GM12878 (cell line): ENCODE measurements around the gene CFAP99. TPM values are rescaled to one million over a fixed set of nuclear protein-coding genes. Genes with fewer than 3 reads are reported as not detected.
A peak's percentile ranks its signal among the peaks of the same experiment; 100 is the strongest.

Experiments
- ATAC-seq: fragments of 200-7000 bp; cut with Tn5 transposase; 3 replicates; pipeline ENCODE4 v1.9.1; 2020; ENCODE audit warnings: mild to moderate bottlenecking, moderate library complexity
- BruUV-seq: library from RNA; stranded (reverse); fragments of 400-500 nt; replicated peaks from 2 replicates; lab custom pipeline; 2021; lab: Mats Ljungman, UMichigan
- CTCF ChIA-PET: fragments of 300-600 bp; sonication (Branson Sonifier 250); formaldehyde crosslinking; extraction: SDS; loops from one replicate; lab custom pipeline; 2021; ENCODE audit warnings: inconsistent platforms; lab: Yijun Ruan, JAX
- POLR2A ChIA-PET: fragments of 350-600 bp; formaldehyde crosslinking; extraction: SDS; loops from one replicate; lab custom pipeline; 2021; ENCODE audit warnings: inconsistent platforms; lab: Charles Lee
- RAD21 ChIA-PET: fragments of 300-600 bp; sonication (Branson Sonifier 250); formaldehyde crosslinking; loops from one replicate; lab custom pipeline; 2023; ENCODE audit warnings: antibody characterized with exemption; ENCODE audit not compliant: unreplicated experiment; lab: Charles Lee
- SMC1A ChIA-PET: fragments of 300-600 bp; sonication (Branson Sonifier 250); formaldehyde crosslinking; loops from one replicate; lab custom pipeline; 2023; ENCODE audit not compliant: unreplicated experiment, uncharacterized antibody; lab: Charles Lee
- DNase-seq: peaks from one replicate; pipeline ENCODE4 v3.0.0-alpha.2; 2011; ENCODE audit warnings: low read depth, low spot score
- FAIRE-seq: peaks from 3 replicates; lab custom pipeline; 2011; peaks lifted over from hg19 to GRCh38; lab: Jason Lieb, UNC
- H2AFZ ChIP-seq: 2 replicates; pipeline ENCODE4 v1.6.0; 2011; ENCODE audit warnings: low read depth, low read length, control low read depth; ENCODE audit not compliant: control insufficient read depth
- H3K27ac ChIP-seq: 2 replicates; pipeline ENCODE4 v1.5.1; 2011; ENCODE audit warnings: control low read depth; ENCODE audit not compliant: control insufficient read depth, insufficient read depth
- H3K27me3 ChIP-seq, 2 experiments: replicated peaks in 1 of 2; 2 replicates each; pipeline versions ENCODE4 v1.6.0 to v1.6.1; 2011; ENCODE audit warnings: low read length in 1 of 2; ENCODE audit not compliant: control insufficient read depth in 2 of 2, insufficient read depth in 2 of 2
- H3K36me3 ChIP-seq, 2 experiments: 2 replicates each; pipeline ENCODE4 v1.5.1; 2011; ENCODE audit warnings: low read length in 1 of 2; ENCODE audit not compliant: control insufficient read depth in 2 of 2, insufficient read depth in 2 of 2
- H3K4me1 ChIP-seq: 2 replicates; pipeline ENCODE4 v1.6.1; 2011; ENCODE audit warnings: mild to moderate bottlenecking, low read length, moderate library complexity, mixed read lengths; ENCODE audit not compliant: control insufficient read depth, insufficient read depth
- H3K4me2 ChIP-seq: 2 replicates; pipeline ENCODE4 v1.6.0; 2011; ENCODE audit warnings: control low read depth; ENCODE audit not compliant: control insufficient read depth, insufficient read depth
- H3K4me3 ChIP-seq: fragments of 200-600 bp; sonication (generic); 2 replicates; pipeline ENCODE4 v1.5.1; 2016
- H3K79me2 ChIP-seq: 2 replicates; pipeline ENCODE4 v1.6.0; 2011; ENCODE audit warnings: low read length; ENCODE audit not compliant: control insufficient read depth, insufficient read depth
- H3K9ac ChIP-seq: 2 replicates; pipeline ENCODE4 v1.8.0; 2011; ENCODE audit warnings: low read length, control low read depth, mixed read lengths; ENCODE audit not compliant: control insufficient read depth, insufficient read depth
- H3K9me3 ChIP-seq: replicated peaks from 3 replicates; pipeline ENCODE4 v1.5.1; 2011; ENCODE audit warnings: mild to moderate bottlenecking, low read length; ENCODE audit not compliant: control insufficient read depth, insufficient read depth
- H4K20me1 ChIP-seq: 2 replicates; pipeline ENCODE4 v1.6.0; 2011; ENCODE audit not compliant: control insufficient read depth, insufficient read depth
- ATF2 ChIP-seq: IDR thresholded peaks from 2 replicates; pipeline ENCODE4 v1.6.1; 2012; ENCODE audit warnings: low read length, inconsistent platforms
- CBX5 ChIP-seq: sonication (generic); IDR thresholded peaks from 2 replicates; pipeline ENCODE4 v1.6.1; 2016; ENCODE audit warnings: low read depth, moderate library complexity, mild to moderate bottlenecking, inconsistent platforms
- CREM ChIP-seq: IDR thresholded peaks from 2 replicates; pipeline ENCODE4 v1.6.1; 2014; ENCODE audit warnings: antibody characterized with exemption, low read depth
- DPF2 ChIP-seq: fragments of 450-650 bp; IDR thresholded peaks from 2 replicates; pipeline ENCODE4 v1.6.1; 2017; ENCODE audit warnings: mild to moderate bottlenecking
- EED ChIP-seq: sonication (generic); IDR thresholded peaks from 2 replicates; pipeline ENCODE4 v1.6.1; 2016; ENCODE audit warnings: antibody characterized with exemption, low read depth
- EGR1 ChIP-seq, 2 experiments: IDR thresholded peaks; 1 replicate in 1 of 2; 2 replicates in 1 of 2; pipeline ENCODE4 v1.6.1; 2011 to 2012; ENCODE audit warnings: low read depth in 2 of 2, low read length in 2 of 2, borderline replicate concordance in 1 of 2, mild to moderate bottlenecking in 1 of 2, moderate library complexity in 1 of 2
- ETV6 ChIP-seq, 2 experiments: fragments of 450-650 bp in 1 of 2; IDR thresholded peaks in 1 of 2; conservative IDR thresholded peaks in 1 of 2; 2 replicates each; pipeline ENCODE4 v1.6.1; 2014; ENCODE audit warnings: antibody characterized with exemption in 1 of 2, borderline replicate concordance in 1 of 2, low read depth in 1 of 2, mild to moderate bottlenecking in 1 of 2, moderate library complexity in 1 of 2
- IKZF1 ChIP-seq: fragments of 450-650 bp; conservative IDR thresholded peaks from 2 replicates; pipeline ENCODE4 v1.6.1; 2017; ENCODE audit warnings: antibody characterized with exemption, mild to moderate bottlenecking
- IRF4 ChIP-seq: IDR thresholded peaks from 2 replicates; pipeline ENCODE4 v1.6.1; 2011; ENCODE audit warnings: low read depth, low read length
- JUNB ChIP-seq: IDR thresholded peaks from 2 replicates; pipeline ENCODE4 v1.6.1; 2016; ENCODE audit warnings: antibody characterized with exemption, mild to moderate bottlenecking
- NFIC ChIP-seq: IDR thresholded peaks from 2 replicates; pipeline ENCODE4 v1.6.1; 2012; ENCODE audit warnings: low read depth, mild to moderate bottlenecking, inconsistent platforms, low read length, moderate library complexity
- POU2F2 ChIP-seq: IDR thresholded peaks from 3 replicates; pipeline ENCODE4 v1.6.1; 2011; ENCODE audit warnings: low read depth, mild to moderate bottlenecking, low read length, borderline replicate concordance
- RUNX3 ChIP-seq: IDR thresholded peaks from 2 replicates; pipeline ENCODE4 v1.6.1; 2012; ENCODE audit warnings: low read length, inconsistent platforms
- SKIL ChIP-seq: fragments of 450-650 bp; IDR thresholded peaks from 2 replicates; pipeline ENCODE4 v1.6.1; 2017; ENCODE audit warnings: mild to moderate bottlenecking, low read depth, inconsistent platforms; ENCODE audit not compliant: poor library complexity, severe bottlenecking
- SPI1 ChIP-seq: IDR thresholded peaks from 2 replicates; pipeline ENCODE4 v1.6.1; 2011; ENCODE audit warnings: low read depth, mild to moderate bottlenecking, low read length, moderate library complexity, borderline replicate concordance; ENCODE audit not compliant: insufficient read depth
- SUZ12 ChIP-seq: fragments of 200-600 bp; sonication (generic); IDR thresholded peaks from one replicate; pipeline ENCODE4 v1.6.1; 2018; ENCODE audit warnings: antibody characterized with exemption, mild to moderate bottlenecking; ENCODE audit not compliant: unreplicated experiment
- TBL1XR1 ChIP-seq: IDR thresholded peaks from 2 replicates; pipeline ENCODE4 v1.6.1; 2012; ENCODE audit warnings: low read depth, low read length, improper control_type of control experiment
- WGBS: methylation state at CpG from one replicate; pipeline ENCODE4 v1.1.6; 2016; ENCODE audit warnings: low lambda C conversion rate; ENCODE audit not compliant: insufficient replicate concordance, insufficient coverage; ENCODE audit errors: missing lambda C conversion rate; 5-methylcytosine and 5-hydroxymethylcytosine counted together
- in situ Hi-C: fragments of 300-500 bp; cut with MboI; formaldehyde crosslinking; loops from 9 replicates; pipeline ENCODE4 v1.14.3; 2018; ENCODE audit warnings: mixed read lengths
- intact Hi-C: fragments of 100-400 bp; cut with micrococcal nuclease; formaldehyde crosslinking; loops from one replicate; pipeline ENCODE4 v1.14.2; 2022; ENCODE audit not compliant: unreplicated experiment
- polyA plus RNA-seq, 11 experiments: library from polyadenylated mRNA; depleted of rRNA in 4 of 11; unstranded in 6 of 11; stranded (reverse) in 5 of 11; fragments of >200 nt; fragmentation: Nextera tagmentation in 4 of 11; fragmentation: Illumina TruSeq in 1 of 11; extraction: Ambion mirVana in 4 of 11; extraction: Trizol in 1 of 11; gene quantifications; 1 replicate in 1 of 11; 2 replicates in 10 of 11; pipeline versions ENCODE4 v1.2.1 to v1.2.3, GENCODE V29; 2011 to 2016; ENCODE audit warnings: inconsistent platforms in 2 of 11, missing spikeins in 2 of 11, low read depth in 1 of 11
- total RNA-seq, 4 experiments: library from RNA; depleted of rRNA in 3 of 4; stranded (reverse); fragments of >200 nt in 3 of 4; fragmentation: Illumina TruSeq in 1 of 4; extraction: Trizol in 1 of 4; gene quantifications; 2 replicates each; pipeline versions ENCODE4 v1.2.1 to v1.2.3, GENCODE V29; 2013 to 2021
- TF ChIP-seq, protein P1 (sequence below): fragments of 450-650 bp; IDR thresholded peaks from 2 replicates; pipeline ENCODE4 v1.6.1; 2017; ENCODE audit warnings: borderline replicate concordance

Gene CFAP99
- total and polyA plus RNA-seq, 10 of the 15 experiments (the other 5 are each of a cell fraction or from before 2014, with no cell fraction given), result not detected

- no peaks in the 10 kb centered on the region for H3K27me3 ChIP-seq
- intact Hi-C loops, result no loop called here
- BruUV-seq, result no TSS peak
- H2AFZ ChIP-seq, result no peak overlapping the region
- in situ Hi-C loops, result no loop called here
- H3K79me2 ChIP-seq, result peaks cover 100% of the 10 kb centered on the region
- DNase-seq, result peak; percentile 67
- peak overlapping the region; percentile 71 for H3K27ac ChIP-seq
- peak overlapping the region; percentile 45; the same call in 1 of the 2 replicates for H3K9ac ChIP-seq
- ChIA-PET POLR2A (interaction anchor here (0.5 to 9.1 kb wide), 5 partner anchors 12 to 546 kb away, joined by 4 to 80 read pairs (median 6); partner anchors contain the start of gene RNF4), RAD21 (interaction anchor here (4.1 to 8.0 kb wide), 2 partner anchors 13 kb away, joined by 47 to 51 read pairs; partner anchors contain the start of gene RNF4), SMC1A (interaction anchor here (1.0 to 12.4 kb wide), 7 partner anchors 9 to 262 kb away, joined by 3 to 113 read pairs (median 4); partner anchors contain the start of gene RNF4), CTCF (interaction anchor here (1.1 to 2.1 kb wide), 3 partner anchors 11 to 18 kb away, joined by 3 to 7 read pairs (median 3); partner anchors contain the start of gene RNF4)
- no peaks in the 10 kb centered on the region for H3K9me3 ChIP-seq
- H3K4me1 ChIP-seq, result peaks cover 75% of the 10 kb centered on the region
- FAIRE-seq, result peak; percentile 65
- 2% methylated on average over 3 of the region's 3 CpGs for WGBS
- peaks cover 2 to 17% of the 10 kb centered on the region in 2 experiments for H3K36me3 ChIP-seq
- H3K4me3 ChIP-seq, result peak overlapping the region; percentile 48; the same call in 1 of the 2 replicates
- H3K4me2 ChIP-seq, result peak overlapping the region; percentile 53
- ATAC-seq, result peak; percentile 73
- H4K20me1 ChIP-seq, result peaks cover 35% of the 10 kb centered on the region
- TF ChIP-seq CBX5, result 0 out of 2 replicates have a peak, but pooled peaks have one; percentile 22
- TF ChIP-seq DPF2, result peak; percentile 30; the same call in 1 of the 2 replicates
- peak; percentile 28; the same call in 1 of the 3 replicates for TF ChIP-seq POU2F2
- TF ChIP-seq IKZF1, result peak; percentile 53; the same call in 1 of the 2 replicates
- 0 out of 2 replicates have a peak, but pooled peaks have one; percentile 15 for TF ChIP-seq EED
- peak; percentile 23; the same call in 1 of the 2 replicates for TF ChIP-seq RUNX3
- TF ChIP-seq TBL1XR1, result peak; percentile 14; the same call in 1 of the 2 replicates
- TF ChIP-seq SUZ12, result no peak
- TF ChIP-seq SPI1, result peak; percentile 91
- peak in 1 of 2 experiments; percentile 95; a peak in 2 of 4 replicates for TF ChIP-seq ETV6 (conservative IDR thresholded peaks at IDR 0.05 in 1 of 2, IDR thresholded peaks at IDR 0.05 in 1 of 2; ENCODE audit: borderline replicate concordance in 1 of 2, low read depth in 1 of 2)
- TF ChIP-seq EGR1 (IDR thresholded peaks at IDR 0.05; ENCODE audit: borderline replicate concordance in 1 of 2, low read depth in 2 of 2, low read length in 2 of 2), result 0 out of 3 replicates have a peak, but pooled peaks of 1 of the 2 experiments have one; percentile 45
- peak; percentile 73 for TF ChIP-seq JUNB
- 0 out of 2 replicates have a peak, but pooled peaks have one; percentile 38 for TF ChIP-seq ATF2
- TF ChIP-seq, protein P1, sequence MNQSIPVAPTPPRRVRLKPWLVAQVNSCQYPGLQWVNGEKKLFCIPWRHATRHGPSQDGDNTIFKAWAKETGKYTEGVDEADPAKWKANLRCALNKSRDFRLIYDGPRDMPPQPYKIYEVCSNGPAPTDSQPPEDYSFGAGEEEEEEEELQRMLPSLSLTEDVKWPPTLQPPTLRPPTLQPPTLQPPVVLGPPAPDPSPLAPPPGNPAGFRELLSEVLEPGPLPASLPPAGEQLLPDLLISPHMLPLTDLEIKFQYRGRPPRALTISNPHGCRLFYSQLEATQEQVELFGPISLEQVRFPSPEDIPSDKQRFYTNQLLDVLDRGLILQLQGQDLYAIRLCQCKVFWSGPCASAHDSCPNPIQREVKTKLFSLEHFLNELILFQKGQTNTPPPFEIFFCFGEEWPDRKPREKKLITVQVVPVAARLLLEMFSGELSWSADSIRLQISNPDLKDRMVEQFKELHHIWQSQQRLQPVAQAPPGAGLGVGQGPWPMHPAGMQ, result no peak
- peak; percentile 44 for TF ChIP-seq SKIL
- TF ChIP-seq IRF4, result peak; percentile 86
- TF ChIP-seq CREM, result 0 out of 2 replicates have a peak, but pooled peaks have one; percentile 12
- peak; percentile 70 for TF ChIP-seq NFIC
Measured at GRCh38 chr4:2482693-2483092, 63.9 kb downstream of the CFAP99 start.
